MM.1S (cell line): Measurements from ENCODE around the gene TUBA8.

Experiments used
- DNase-seq: peaks from one replicate; pipeline ENCODE4 v3.0.0-alpha.2; 2015
- H2AFZ ChIP-seq: fragments of 300-600 bp; sonication (generic); 2 replicates; pipeline ENCODE4 v1.6.0; 2016; ENCODE audit warnings: antibody characterized with exemption, low read length
- H3F3A ChIP-seq: fragments of 300-600 bp; sonication (generic); 2 replicates; pipeline ENCODE4 v1.6.1; 2016; ENCODE audit warnings: mild to moderate bottlenecking, antibody characterized with exemption, low read length, moderate library complexity, mixed read lengths; ENCODE audit not compliant: insufficient read depth
- H3K27ac ChIP-seq: fragments of 300-600 bp; sonication (generic); 2 replicates; pipeline ENCODE4 v1.5.1; 2016; ENCODE audit warnings: mild to moderate bottlenecking, low read length
- H3K27me3 ChIP-seq: fragments of 300-600 bp; sonication (generic); replicated peaks from 2 replicates; pipeline ENCODE4 v1.6.0; 2016; ENCODE audit warnings: low read length; ENCODE audit not compliant: insufficient read depth
- H3K36me3 ChIP-seq: fragments of 300-600 bp; sonication (generic); replicated peaks from 2 replicates; pipeline ENCODE4 v1.6.1; 2016; ENCODE audit warnings: mild to moderate bottlenecking, low read length, mixed read lengths; ENCODE audit not compliant: insufficient read depth
- H3K4me1 ChIP-seq: fragments of 300-600 bp; sonication (generic); 2 replicates; pipeline ENCODE4 v1.6.1; 2016; ENCODE audit warnings: low read length, mixed read lengths
- H3K4me2 ChIP-seq: fragments of 300-600 bp; sonication (generic); 2 replicates; pipeline ENCODE4 v1.6.0; 2016; ENCODE audit warnings: low read depth, low read length
- H3K4me3 ChIP-seq: fragments of 300-600 bp; sonication (generic); 2 replicates; pipeline ENCODE4 v1.5.1; 2016; ENCODE audit warnings: low read length, mixed read lengths
- H3K79me2 ChIP-seq: fragments of 300-600 bp; sonication (generic); 2 replicates; pipeline ENCODE4 v1.6.1; 2016; ENCODE audit warnings: mixed run types, low read length, mixed read lengths
- H3K9ac ChIP-seq: fragments of 300-600 bp; sonication (generic); 2 replicates; pipeline ENCODE4 v1.6.1; 2016; ENCODE audit warnings: low read length, mixed read lengths
- H3K9me2 ChIP-seq: fragments of 300-600 bp; sonication (generic); replicated peaks from 2 replicates; pipeline ENCODE4 v1.6.1; 2016; ENCODE audit warnings: mild to moderate bottlenecking, low read length, mixed read lengths; ENCODE audit not compliant: insufficient read depth
- H3K9me3 ChIP-seq: fragments of 300-600 bp; sonication (generic); replicated peaks from 2 replicates; pipeline ENCODE4 v1.6.1; 2016; ENCODE audit warnings: mild to moderate bottlenecking, low read length, mixed read lengths; ENCODE audit not compliant: insufficient read depth
- H4K20me1 ChIP-seq: fragments of 300-600 bp; sonication (generic); 2 replicates; pipeline ENCODE4 v1.6.1; 2016; ENCODE audit warnings: mild to moderate bottlenecking, low read length, moderate library complexity, mixed read lengths; ENCODE audit not compliant: insufficient read depth
- EZH2 ChIP-seq: fragments of 300-600 bp; sonication (generic); optimal IDR thresholded peaks from 2 replicates; pipeline ENCODE3; 2017; ENCODE audit warnings: low read depth, mild to moderate bottlenecking, antibody characterized with exemption, low read length, mixed read lengths
- EZH2phosphoT487 ChIP-seq: fragments of 300-600 bp; sonication (generic); IDR thresholded peaks from 2 replicates; pipeline ENCODE4 v1.6.1; 2018; ENCODE audit warnings: antibody characterized with exemption, low read length
- TF ChIP-seq, protein P1 (sequence below): fragments of 300-600 bp; sonication (generic); IDR thresholded peaks from 2 replicates; pipeline ENCODE4 v1.5.1; 2016; ENCODE audit warnings: antibody characterized with exemption, low read length, mixed read lengths

Gene TUBA8

GRCh38 chr22:18067121-18067520 lies 43.5 kb upstream of the TUBA8 start:
- peak overlapping the region; percentile 52; the same call in 1 of the 2 replicates for H3K4me2 ChIP-seq
- no peaks in the 10 kb centered on the region for H3K9me3 ChIP-seq
- no peaks in the 10 kb centered on the region for H4K20me1 ChIP-seq
- no peaks in the 10 kb centered on the region for H3K9me2 ChIP-seq
- H3F3A ChIP-seq, result peaks cover 8% of the 10 kb centered on the region; the same call in 1 of the 2 replicates
- no peak overlapping the region for H2AFZ ChIP-seq
- no peak overlapping the region for H3K9ac ChIP-seq
- H3K79me2 ChIP-seq, result no peaks in the 10 kb centered on the region
- no peaks in the 10 kb centered on the region for H3K36me3 ChIP-seq
- H3K27me3 ChIP-seq, result no peaks in the 10 kb centered on the region
- no peak for TF ChIP-seq EZH2
- no peak for TF ChIP-seq EZH2phosphoT487
- TF ChIP-seq, protein P1, sequence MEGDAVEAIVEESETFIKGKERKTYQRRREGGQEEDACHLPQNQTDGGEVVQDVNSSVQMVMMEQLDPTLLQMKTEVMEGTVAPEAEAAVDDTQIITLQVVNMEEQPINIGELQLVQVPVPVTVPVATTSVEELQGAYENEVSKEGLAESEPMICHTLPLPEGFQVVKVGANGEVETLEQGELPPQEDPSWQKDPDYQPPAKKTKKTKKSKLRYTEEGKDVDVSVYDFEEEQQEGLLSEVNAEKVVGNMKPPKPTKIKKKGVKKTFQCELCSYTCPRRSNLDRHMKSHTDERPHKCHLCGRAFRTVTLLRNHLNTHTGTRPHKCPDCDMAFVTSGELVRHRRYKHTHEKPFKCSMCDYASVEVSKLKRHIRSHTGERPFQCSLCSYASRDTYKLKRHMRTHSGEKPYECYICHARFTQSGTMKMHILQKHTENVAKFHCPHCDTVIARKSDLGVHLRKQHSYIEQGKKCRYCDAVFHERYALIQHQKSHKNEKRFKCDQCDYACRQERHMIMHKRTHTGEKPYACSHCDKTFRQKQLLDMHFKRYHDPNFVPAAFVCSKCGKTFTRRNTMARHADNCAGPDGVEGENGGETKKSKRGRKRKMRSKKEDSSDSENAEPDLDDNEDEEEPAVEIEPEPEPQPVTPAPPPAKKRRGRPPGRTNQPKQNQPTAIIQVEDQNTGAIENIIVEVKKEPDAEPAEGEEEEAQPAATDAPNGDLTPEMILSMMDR, result no peak
- DNase-seq, result no peak
- H3K27ac ChIP-seq, result peak overlapping the region; percentile 50; the same call in 1 of the 2 replicates
- peaks cover 19% of the 10 kb centered on the region for H3K4me1 ChIP-seq
- no peak overlapping the region for H3K4me3 ChIP-seq

- no peaks in the 10 kb centered on the region for H3K9me2 ChIP-seq
- H2AFZ ChIP-seq, result no peak overlapping the region
- no peaks in the 10 kb centered on the region for H3K36me3 ChIP-seq
- no peak overlapping the region for H3K27ac ChIP-seq
- H3K4me3 ChIP-seq, result no peak overlapping the region
- no peak for TF ChIP-seq EZH2
- TF ChIP-seq, protein P1, result no peak
- no peak for TF ChIP-seq EZH2phosphoT487
- peaks cover 19% of the 10 kb centered on the region for H3K4me1 ChIP-seq
- H3K4me2 ChIP-seq, result no peak overlapping the region
- no peaks in the 10 kb centered on the region for H3K9me3 ChIP-seq
- H3K79me2 ChIP-seq, result no peaks in the 10 kb centered on the region
- no peaks in the 10 kb centered on the region for H3K27me3 ChIP-seq
- H3F3A ChIP-seq, result peaks cover 8% of the 10 kb centered on the region; the same call in 1 of the 2 replicates
- H4K20me1 ChIP-seq, result no peaks in the 10 kb centered on the region
- no peak overlapping the region for H3K9ac ChIP-seq
- no peak for DNase-seq
Observed at GRCh38 chr22:18067548-18068341, 42.9 kb upstream of the TUBA8 start.

GRCh38 chr22:18068381-18068988 lies 42.1 kb upstream of the TUBA8 start:
- Histone ChIP-seq H4K20me1 (no peaks in the 10 kb centered on the region), H3K4me3 (no peak overlapping the region), H3K79me2 (no peaks in the 10 kb centered on the region), H3F3A (peaks cover 8% of the 10 kb centered on the region; the same call in 1 of the 2 replicates), H3K36me3 (no peaks in the 10 kb centered on the region), H3K9ac (no peak overlapping the region), H3K4me2 (no peak overlapping the region), H3K27me3 (no peaks in the 10 kb centered on the region), H3K27ac (no peak overlapping the region), H3K9me2 (no peaks in the 10 kb centered on the region), H3K9me3 (no peaks in the 10 kb centered on the region), H2AFZ (no peak overlapping the region), H3K4me1 (peaks cover 19% of the 10 kb centered on the region)
- DNase-seq, result no peak
- TF ChIP-seq EZH2phosphoT487 (no peak), EZH2 (no peak)
- TF ChIP-seq, protein P1, result no peak
